ENCODE measurements around the gene GRM8.

DNA sequence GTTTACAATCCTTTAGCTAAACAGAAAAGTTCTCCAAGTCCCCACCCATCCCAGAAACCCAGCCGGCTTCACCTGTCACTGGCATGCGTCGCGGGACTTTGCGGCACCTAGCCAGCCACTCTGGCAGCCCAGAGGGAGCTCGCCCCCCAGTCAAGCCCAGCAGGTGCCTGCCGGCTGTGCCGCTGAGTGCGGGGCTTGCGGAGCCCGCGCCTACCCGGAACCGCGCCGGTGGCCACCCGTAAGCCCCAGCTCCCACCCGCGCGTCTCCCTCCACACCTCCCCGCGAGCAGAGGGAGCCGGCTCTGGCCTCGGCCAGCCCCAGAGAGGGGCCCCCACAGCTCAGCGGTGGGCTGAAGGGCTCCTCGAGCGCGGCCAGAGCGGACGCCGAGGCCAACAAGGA is 446.1 kb downstream of the GRM8 start:
- no peak for TF ChIP-seq POLR2A (IDR thresholded peaks at IDR 0.05)
- TF ChIP-seq, protein P1, sequence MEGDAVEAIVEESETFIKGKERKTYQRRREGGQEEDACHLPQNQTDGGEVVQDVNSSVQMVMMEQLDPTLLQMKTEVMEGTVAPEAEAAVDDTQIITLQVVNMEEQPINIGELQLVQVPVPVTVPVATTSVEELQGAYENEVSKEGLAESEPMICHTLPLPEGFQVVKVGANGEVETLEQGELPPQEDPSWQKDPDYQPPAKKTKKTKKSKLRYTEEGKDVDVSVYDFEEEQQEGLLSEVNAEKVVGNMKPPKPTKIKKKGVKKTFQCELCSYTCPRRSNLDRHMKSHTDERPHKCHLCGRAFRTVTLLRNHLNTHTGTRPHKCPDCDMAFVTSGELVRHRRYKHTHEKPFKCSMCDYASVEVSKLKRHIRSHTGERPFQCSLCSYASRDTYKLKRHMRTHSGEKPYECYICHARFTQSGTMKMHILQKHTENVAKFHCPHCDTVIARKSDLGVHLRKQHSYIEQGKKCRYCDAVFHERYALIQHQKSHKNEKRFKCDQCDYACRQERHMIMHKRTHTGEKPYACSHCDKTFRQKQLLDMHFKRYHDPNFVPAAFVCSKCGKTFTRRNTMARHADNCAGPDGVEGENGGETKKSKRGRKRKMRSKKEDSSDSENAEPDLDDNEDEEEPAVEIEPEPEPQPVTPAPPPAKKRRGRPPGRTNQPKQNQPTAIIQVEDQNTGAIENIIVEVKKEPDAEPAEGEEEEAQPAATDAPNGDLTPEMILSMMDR (IDR thresholded peaks at IDR 0.05): no peak
- no peak for TF ChIP-seq EP300 (IDR thresholded peaks at IDR 0.05)

Measured in suprapubic skin (tissue), 3 donors.